ENCODE measurements around the gene SPPL3.

GRCh38 chr12:120719496-120720233, 184.5 kb downstream of the SPPL3 start:
- TF ChIP-seq EZH2 (IDR thresholded peaks at IDR 0.05), result no peak
- no peak for TF ChIP-seq POLR2AphosphoS5 (IDR thresholded peaks at IDR 0.05; ENCODE audit: borderline replicate concordance, low read depth, low read length)

All from SK-N-MC (cell line).